Measurements from ENCODE around the gene HS1BP3.

DNA sequence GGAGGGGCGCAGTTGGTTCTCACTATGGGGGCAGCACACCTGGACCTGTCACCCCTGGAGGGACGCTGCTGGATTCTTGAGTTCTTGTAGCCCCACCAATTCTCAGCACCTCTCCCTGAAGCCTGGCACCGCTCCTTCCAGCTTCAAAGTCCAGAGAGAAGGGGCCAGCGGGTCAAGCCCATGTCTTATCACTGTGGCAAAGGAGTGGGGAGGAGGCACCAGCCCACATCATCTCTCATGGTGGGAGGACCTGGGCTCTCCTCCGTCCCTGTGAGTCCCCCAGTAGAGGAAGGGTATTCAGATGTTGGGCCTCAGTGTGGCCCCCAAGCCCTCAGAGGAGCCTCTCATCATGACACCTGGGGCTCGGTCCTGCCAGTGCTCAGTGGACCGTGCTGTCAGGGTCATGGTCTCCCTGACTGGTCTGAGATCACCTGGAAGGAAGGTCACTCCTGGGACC lies 67.4 kb downstream of the HS1BP3 start:
- TF ChIP-seq, protein P1, sequence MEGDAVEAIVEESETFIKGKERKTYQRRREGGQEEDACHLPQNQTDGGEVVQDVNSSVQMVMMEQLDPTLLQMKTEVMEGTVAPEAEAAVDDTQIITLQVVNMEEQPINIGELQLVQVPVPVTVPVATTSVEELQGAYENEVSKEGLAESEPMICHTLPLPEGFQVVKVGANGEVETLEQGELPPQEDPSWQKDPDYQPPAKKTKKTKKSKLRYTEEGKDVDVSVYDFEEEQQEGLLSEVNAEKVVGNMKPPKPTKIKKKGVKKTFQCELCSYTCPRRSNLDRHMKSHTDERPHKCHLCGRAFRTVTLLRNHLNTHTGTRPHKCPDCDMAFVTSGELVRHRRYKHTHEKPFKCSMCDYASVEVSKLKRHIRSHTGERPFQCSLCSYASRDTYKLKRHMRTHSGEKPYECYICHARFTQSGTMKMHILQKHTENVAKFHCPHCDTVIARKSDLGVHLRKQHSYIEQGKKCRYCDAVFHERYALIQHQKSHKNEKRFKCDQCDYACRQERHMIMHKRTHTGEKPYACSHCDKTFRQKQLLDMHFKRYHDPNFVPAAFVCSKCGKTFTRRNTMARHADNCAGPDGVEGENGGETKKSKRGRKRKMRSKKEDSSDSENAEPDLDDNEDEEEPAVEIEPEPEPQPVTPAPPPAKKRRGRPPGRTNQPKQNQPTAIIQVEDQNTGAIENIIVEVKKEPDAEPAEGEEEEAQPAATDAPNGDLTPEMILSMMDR (conservative IDR thresholded peaks at IDR 0.05 in 1 of 2, IDR thresholded peaks at IDR 0.05 in 1 of 2; ENCODE audit: extremely low read depth in 1 of 2, insufficient read depth in 1 of 2, low read depth in 1 of 2, low read length in 2 of 2) = no peak
- TF ChIP-seq EZH2 (IDR thresholded peaks at IDR 0.05; ENCODE audit: borderline replicate concordance, low read length) = no peak
